K562 (cell line): Measurements from ENCODE around the gene GLDN.

Source experiments
- BCL6 ChIP-seq: fragments of 250-450 bp; sonication (Bioruptor Pico); IDR thresholded peaks from 2 replicates; pipeline ENCODE4 v1.4.0; 2020
- JUND ChIP-seq, 2 experiments: IDR thresholded peaks; 2 replicates in 1 of 2; 3 replicates in 1 of 2; pipeline ENCODE4 v1.6.1; 2011; ENCODE audit warnings: borderline replicate concordance in 2 of 2, low read depth in 2 of 2, low read length in 2 of 2, improper control_type of control experiment in 1 of 2, missing biosample characterization in 1 of 2, missing genetic modification characterization in 1 of 2, missing genetic modification reagents in 1 of 2
- MLX ChIP-seq, 2 experiments: fragments of 450-650 bp in 1 of 2; sonication (generic) in 1 of 2; formaldehyde crosslinking; conservative IDR thresholded peaks; 2 replicates each; pipeline versions ENCODE4 v1.4.0 to v1.8.1; 2020 to 2022; ENCODE audit warnings: mild to moderate bottlenecking in 1 of 2, missing genetic modification reagents in 1 of 2
- POLR2A ChIP-seq: fragments of 450-650 bp; conservative IDR thresholded peaks from 2 replicates; pipeline ENCODE4 v1.6.1; 2016
- POLR3A ChIP-seq: IDR thresholded peaks from 2 replicates; pipeline ENCODE4 v1.6.1; 2011; ENCODE audit warnings: borderline replicate concordance, mild to moderate bottlenecking, moderate library complexity; ENCODE audit not compliant: insufficient read length, insufficient read depth; ENCODE audit errors: extremely low read depth
- ZNF143 ChIP-seq: sonication (generic); formaldehyde crosslinking; IDR thresholded peaks from 2 replicates; pipeline ENCODE4 v1.9.0; 2022; ENCODE audit warnings: mild to moderate bottlenecking, missing genetic modification reagents
- TF ChIP-seq, protein P1 (sequence below): fragments of 250-450 bp; sonication (Bioruptor Pico); IDR thresholded peaks from 2 replicates; pipeline ENCODE4 v1.8.0; 2022; ENCODE audit warnings: moderate library complexity, mild to moderate bottlenecking, inconsistent platforms
- TF ChIP-seq, protein P2 (sequence below), 3 experiments: fragments of 200-800 bp in 1 of 3; fragments of 250-450 bp in 1 of 3; fragments of 450-650 bp in 1 of 3; sonication (Bioruptor Pico) in 1 of 3; sonication (Bioruptor generic) in 1 of 3; formaldehyde crosslinking in 1 of 3; IDR thresholded peaks; 2 replicates each; pipeline versions ENCODE4 v1.6.1 to v1.8.0; 2016 to 2022; ENCODE audit warnings: mild to moderate bottlenecking in 2 of 3, missing genetic modification characterization in 2 of 3, missing compliant biosample characterization in 1 of 3, moderate library complexity in 1 of 3

- TF ChIP-seq, protein P1, sequence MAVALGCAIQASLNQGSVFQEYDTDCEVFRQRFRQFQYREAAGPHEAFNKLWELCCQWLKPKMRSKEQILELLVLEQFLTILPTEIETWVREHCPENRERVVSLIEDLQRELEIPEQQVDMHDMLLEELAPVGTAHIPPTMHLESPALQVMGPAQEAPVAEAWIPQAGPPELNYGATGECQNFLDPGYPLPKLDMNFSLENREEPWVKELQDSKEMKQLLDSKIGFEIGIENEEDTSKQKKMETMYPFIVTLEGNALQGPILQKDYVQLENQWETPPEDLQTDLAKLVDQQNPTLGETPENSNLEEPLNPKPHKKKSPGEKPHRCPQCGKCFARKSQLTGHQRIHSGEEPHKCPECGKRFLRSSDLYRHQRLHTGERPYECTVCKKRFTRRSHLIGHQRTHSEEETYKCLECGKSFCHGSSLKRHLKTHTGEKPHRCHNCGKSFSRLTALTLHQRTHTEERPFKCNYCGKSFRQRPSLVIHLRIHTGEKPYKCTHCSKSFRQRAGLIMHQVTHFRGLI (CRISPR knock-in tag) = no peak
- TF ChIP-seq POLR3A (no peak), ZNF143 (CRISPR knock-in tag) (no peak), BCL6 (CRISPR knock-in tag) (no peak), MLX (CRISPR knock-in tag; conservative IDR thresholded peaks at IDR 0.05) (no peak), POLR2A (no peak), JUND (IDR thresholded peaks at IDR 0.05; ENCODE audit: borderline replicate concordance, low read depth, low read length) (no peak), JUND (tag; IDR thresholded peaks at IDR 0.05; ENCODE audit: borderline replicate concordance, low read depth, low read length) (no peak)
- TF ChIP-seq, protein P2, sequence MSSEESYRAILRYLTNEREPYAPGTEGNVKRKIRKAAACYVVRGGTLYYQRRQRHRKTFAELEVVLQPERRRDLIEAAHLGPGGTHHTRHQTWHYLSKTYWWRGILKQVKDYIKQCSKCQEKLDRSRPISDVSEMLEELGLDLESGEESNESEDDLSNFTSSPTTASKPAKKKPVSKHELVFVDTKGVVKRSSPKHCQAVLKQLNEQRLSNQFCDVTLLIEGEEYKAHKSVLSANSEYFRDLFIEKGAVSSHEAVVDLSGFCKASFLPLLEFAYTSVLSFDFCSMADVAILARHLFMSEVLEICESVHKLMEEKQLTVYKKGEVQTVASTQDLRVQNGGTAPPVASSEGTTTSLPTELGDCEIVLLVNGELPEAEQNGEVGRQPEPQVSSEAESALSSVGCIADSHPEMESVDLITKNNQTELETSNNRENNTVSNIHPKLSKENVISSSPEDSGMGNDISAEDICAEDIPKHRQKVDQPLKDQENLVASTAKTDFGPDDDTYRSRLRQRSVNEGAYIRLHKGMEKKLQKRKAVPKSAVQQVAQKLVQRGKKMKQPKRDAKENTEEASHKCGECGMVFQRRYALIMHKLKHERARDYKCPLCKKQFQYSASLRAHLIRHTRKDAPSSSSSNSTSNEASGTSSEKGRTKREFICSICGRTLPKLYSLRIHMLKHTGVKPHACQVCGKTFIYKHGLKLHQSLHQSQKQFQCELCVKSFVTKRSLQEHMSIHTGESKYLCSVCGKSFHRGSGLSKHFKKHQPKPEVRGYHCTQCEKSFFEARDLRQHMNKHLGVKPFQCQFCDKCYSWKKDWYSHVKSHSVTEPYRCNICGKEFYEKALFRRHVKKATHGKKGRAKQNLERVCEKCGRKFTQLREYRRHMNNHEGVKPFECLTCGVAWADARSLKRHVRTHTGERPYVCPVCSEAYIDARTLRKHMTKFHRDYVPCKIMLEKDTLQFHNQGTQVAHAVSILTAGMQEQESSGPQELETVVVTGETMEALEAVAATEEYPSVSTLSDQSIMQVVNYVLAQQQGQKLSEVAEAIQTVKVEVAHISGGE (CRISPR knock-in tag; IDR thresholded peaks at IDR 0.05) = no peak
These were observed 4.7 kb downstream of the GLDN start for GRCh38 chr15:51346136-51346535.
